ENCODE data around the gene RMP24.

- TF ChIP-seq CREB1 (CRISPR knock-in tag; IDR thresholded peaks at IDR 0.05; ENCODE audit: low read depth): no peak
- TF ChIP-seq POLR2AphosphoS5 (IDR thresholded peaks at IDR 0.05; ENCODE audit: low read depth): no peak
- no peak for TF ChIP-seq EZH2 (IDR thresholded peaks at IDR 0.05; ENCODE audit: low read depth, unreplicated experiment)
- no peak for TF ChIP-seq REST (IDR thresholded peaks at IDR 0.05; ENCODE audit: unreplicated experiment)
- TF ChIP-seq CTCF (conservative IDR thresholded peaks at IDR 0.05; ENCODE audit: low read depth in 2 of 2): no peak
- no peak for TF ChIP-seq EZH2phosphoT487 (IDR thresholded peaks at IDR 0.05; ENCODE audit: unreplicated experiment)
- TF ChIP-seq NANOG (IDR thresholded peaks at IDR 0.05; ENCODE audit: borderline replicate concordance): no peak
- TF ChIP-seq JUNB (IDR thresholded peaks at IDR 0.05; ENCODE audit: unreplicated experiment): no peak
- no peak for TF ChIP-seq ZNF114 (CRISPR knock-in tag; IDR thresholded peaks at IDR 0.05)
- TF ChIP-seq ETS1 (IDR thresholded peaks at IDR 0.05): no peak
- TF ChIP-seq ZNF331 (CRISPR knock-in tag; IDR thresholded peaks at IDR 0.05; ENCODE audit: low read depth): no peak
- TF ChIP-seq STAT1 (IDR thresholded peaks at IDR 0.05; ENCODE audit: unreplicated experiment): no peak
Measured at GRCh38 chr18:35936951-35937350, 35.5 kb upstream of the RMP24 start.

All from GM23338 (cell line).